ENCODE results near the gene MND1. TPM values are rescaled to one million over a fixed set of nuclear protein-coding genes. Genes with fewer than 3 reads are reported as not detected.

MND1 gene
- total and polyA plus RNA-seq, 11 donors, result 0.27 to 1.3 (median 0.40) TPM; not detected in 6

DNA sequence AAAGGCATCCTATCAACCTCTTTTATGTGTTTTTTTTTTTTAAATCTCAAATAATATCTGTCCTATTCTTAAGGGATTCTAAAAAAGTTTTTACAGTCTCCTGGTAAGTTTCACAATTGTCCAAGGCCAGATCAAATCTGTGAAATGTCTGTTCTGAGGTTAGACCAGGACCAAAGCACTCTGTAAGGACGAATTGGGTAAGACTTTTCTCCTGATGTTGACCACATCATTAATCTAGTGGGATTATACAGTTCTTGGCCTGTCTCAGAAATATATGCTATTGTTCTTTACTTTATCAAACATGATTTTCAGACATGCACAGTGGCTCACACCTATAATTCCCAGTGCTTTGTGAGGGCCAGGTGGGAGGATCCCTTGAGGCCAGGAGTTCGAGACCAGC lies 75.9 kb downstream of the MND1 start:
- H3K36me3 ChIP-seq, result no peaks in the 10 kb centered on the region
- intact Hi-C loops (cut with DNase I), result loop anchor here in 1 of 10 donors (10.0 kb wide), 1 partner anchor 66 kb away; no protein-coding TSS in a partner anchor
- H3K9me3 ChIP-seq, result no peaks in the 10 kb centered on the region
- H3K27me3 ChIP-seq, result no peaks in the 10 kb centered on the region
- no peak overlapping the region for H3K27ac ChIP-seq
- WGBS, 4 donors, result 91 to 96% (median 95%) methylated on average over 2 of the region's 2 CpGs
- DNase-seq (no peak), ATAC-seq (no peak)
- H3K4me3 ChIP-seq, result no peak overlapping the region
- no peaks in the 10 kb centered on the region for H3K4me1 ChIP-seq
- TF ChIP-seq POLR2A (IDR thresholded peaks at IDR 0.05), result no peak
- TF ChIP-seq, protein P1, sequence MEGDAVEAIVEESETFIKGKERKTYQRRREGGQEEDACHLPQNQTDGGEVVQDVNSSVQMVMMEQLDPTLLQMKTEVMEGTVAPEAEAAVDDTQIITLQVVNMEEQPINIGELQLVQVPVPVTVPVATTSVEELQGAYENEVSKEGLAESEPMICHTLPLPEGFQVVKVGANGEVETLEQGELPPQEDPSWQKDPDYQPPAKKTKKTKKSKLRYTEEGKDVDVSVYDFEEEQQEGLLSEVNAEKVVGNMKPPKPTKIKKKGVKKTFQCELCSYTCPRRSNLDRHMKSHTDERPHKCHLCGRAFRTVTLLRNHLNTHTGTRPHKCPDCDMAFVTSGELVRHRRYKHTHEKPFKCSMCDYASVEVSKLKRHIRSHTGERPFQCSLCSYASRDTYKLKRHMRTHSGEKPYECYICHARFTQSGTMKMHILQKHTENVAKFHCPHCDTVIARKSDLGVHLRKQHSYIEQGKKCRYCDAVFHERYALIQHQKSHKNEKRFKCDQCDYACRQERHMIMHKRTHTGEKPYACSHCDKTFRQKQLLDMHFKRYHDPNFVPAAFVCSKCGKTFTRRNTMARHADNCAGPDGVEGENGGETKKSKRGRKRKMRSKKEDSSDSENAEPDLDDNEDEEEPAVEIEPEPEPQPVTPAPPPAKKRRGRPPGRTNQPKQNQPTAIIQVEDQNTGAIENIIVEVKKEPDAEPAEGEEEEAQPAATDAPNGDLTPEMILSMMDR (IDR thresholded peaks at IDR 0.05), result no peak

DNA sequence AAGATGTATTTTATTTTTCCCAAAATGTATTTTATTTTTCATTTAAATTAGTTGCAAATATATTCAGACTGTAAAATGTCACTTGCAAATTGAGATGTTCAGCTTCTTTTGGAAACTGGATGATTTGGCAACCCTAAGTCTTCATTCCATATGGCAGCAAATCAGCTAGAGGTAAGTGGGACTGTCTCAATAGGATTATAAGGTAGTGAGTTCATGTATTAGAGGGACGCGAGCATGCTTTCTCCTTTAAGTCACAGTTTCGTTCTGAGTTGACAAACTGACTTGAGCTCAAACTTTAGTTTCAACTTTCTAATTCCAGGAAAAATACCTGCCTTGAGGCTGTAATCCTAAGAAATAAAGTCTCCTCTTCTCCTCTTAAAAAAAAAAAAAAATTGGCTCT lies 77.5 kb downstream of the MND1 start:
- no peak for ATAC-seq
- Histone ChIP-seq H3K9me3 (no peaks in the 10 kb centered on the region), H3K27me3 (no peaks in the 10 kb centered on the region), H3K4me3 (no peak overlapping the region), H3K36me3 (no peaks in the 10 kb centered on the region), H3K27ac (no peak overlapping the region), H3K4me1 (no peaks in the 10 kb centered on the region)
- TF ChIP-seq, protein P1 (IDR thresholded peaks at IDR 0.05), result no peak
- no peak for TF ChIP-seq POLR2A (IDR thresholded peaks at IDR 0.05)
- no peak for DNase-seq
- WGBS, 4 donors, result 94 to 99% (median 96%) methylated on average over 3 of the region's 3 CpGs
- intact Hi-C loops (cut with DNase I), result loop anchor here in 1 of 10 donors (10.0 kb wide), 1 partner anchor 67 kb away; no protein-coding TSS in a partner anchor

DNA sequence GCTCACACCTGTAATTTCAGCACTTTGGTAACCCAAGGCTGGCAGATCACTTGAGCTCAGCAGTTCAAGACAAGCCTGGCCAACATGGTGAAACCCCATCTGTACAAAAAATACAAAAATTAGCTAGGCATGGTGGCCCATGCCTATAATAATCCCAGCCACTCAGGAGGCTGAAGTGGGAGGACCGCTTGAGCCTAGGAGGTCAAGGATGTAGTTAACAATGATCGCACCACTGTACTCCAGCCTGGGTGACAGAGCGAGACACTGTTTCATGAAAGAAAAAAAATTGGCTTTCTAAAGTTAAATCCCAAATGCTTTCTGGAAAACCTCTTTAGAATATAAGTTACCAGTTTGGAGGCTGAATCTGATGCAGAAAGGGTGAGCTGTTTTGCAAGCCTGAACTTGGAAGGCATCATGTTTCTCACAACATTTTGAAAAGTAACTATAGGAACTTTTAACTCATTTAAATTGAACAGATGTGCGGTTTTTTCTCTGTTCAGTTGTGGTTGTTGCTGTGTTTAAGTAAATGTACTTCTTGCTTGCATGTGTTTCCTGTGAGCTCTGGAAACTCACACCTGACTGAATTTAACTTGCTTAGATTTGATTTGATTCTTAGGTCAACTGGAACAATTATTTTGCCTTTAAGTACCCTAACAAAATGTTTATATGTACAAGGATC lies 81.9 kb downstream of the MND1 start:
- WGBS, 4 donors, result 92 to 95% (median 93%) methylated on average over 4 of the region's 4 CpGs
- intact Hi-C loops (cut with DNase I), result loop anchor here in 2 of 10 donors (5.0 to 10.0 kb wide), 2 partner anchors 69 to 72 kb away; no protein-coding TSS in a partner anchor
- no peak for DNase-seq

More for the DNA sequence above, 81.9 kb downstream of the MND1 start:
- TF ChIP-seq, protein P1 (IDR thresholded peaks at IDR 0.05), result no peak
- no peak for TF ChIP-seq POLR2A (IDR thresholded peaks at IDR 0.05)
- Histone ChIP-seq H3K4me1 (peaks cover 0 to 12% (median 0%) of the 10 kb centered on the region in 12 donors), H3K36me3 (no peaks in the 10 kb centered on the region), H3K27ac (peak overlapping the region in 1 of 12 donors; percentile 18), H3K4me3 (no peak overlapping the region), H3K9me3 (no peaks in the 10 kb centered on the region), H3K27me3 (no peaks in the 10 kb centered on the region)
- no peak for ATAC-seq

Measured in heart left ventricle (tissue), 16 donors.